ENCODE measurements around the gene PPP1R12C.

DNA sequence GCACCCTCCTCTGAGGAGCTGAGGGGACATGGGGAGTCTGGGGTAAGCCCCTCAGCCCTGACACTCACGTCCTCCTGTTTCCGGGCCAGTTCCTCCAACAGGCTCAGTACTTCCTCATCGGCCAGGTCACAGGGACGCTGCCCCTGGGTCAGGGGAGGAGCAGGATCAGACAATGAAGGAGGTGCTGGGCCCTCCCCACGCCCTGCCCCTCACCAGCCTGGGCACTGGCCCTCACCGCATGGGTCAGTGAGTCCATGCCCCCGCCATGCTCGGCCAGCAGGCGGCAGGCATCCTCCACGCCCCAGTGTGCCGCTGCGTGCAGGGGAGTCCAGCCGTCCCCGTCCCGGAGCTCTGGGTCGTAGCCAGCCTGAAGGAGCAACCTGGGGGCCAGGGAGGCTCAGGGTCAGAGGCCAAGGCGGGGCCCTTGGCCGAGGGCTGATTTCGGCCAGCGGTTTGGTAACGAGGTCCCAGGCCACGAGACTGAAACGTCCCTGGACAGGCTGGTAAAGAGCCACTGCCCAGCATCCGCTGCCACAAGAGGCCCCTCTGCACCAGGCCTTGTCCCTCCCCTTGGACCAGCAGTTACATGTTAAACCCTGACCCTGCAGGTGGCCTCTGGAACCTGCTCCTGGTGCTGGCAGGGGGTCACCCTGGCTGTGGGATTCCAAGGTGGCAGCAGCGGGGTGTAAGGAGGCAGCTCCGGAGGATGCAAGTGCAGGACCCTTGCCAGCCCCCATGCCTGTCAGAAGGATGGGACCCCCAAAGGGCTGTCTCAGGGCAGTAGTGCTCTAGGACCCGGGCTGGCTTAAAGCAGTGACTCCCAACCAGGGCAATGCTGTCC, 18.5 kb downstream of the PPP1R12C start:
- TF ChIP-seq CTCF (conservative IDR thresholded peaks at IDR 0.05 in 1 of 2, IDR thresholded peaks at IDR 0.05 in 1 of 2; ENCODE audit: extremely low read depth in 1 of 2, insufficient read depth in 1 of 2, low read depth in 1 of 2, low read length in 2 of 2) (no peak), EZH2 (IDR thresholded peaks at IDR 0.05; ENCODE audit: borderline replicate concordance, low read length) (no peak)
